Neural cell (in vitro differentiated cells): ENCODE measurements around the gene TRMU.

Source experiments
- EP300 ChIP-seq: fragments of 450-650 bp; conservative IDR thresholded peaks from 2 replicates; pipeline ENCODE4 v1.6.1; 2014; ENCODE audit warnings: antibody characterized with exemption, mild to moderate bottlenecking, moderate library complexity; ENCODE audit not compliant: poor library complexity, severe bottlenecking
- EZH2 ChIP-seq: fragments of 200-600, 300-800 bp; shearing (Covaris generic), sonication (generic); IDR thresholded peaks from 2 replicates; pipeline ENCODE4 v1.6.1; 2014; ENCODE audit warnings: antibody characterized with exemption, low read length, borderline replicate concordance, mild to moderate bottlenecking; ENCODE audit not compliant: insufficient read depth, poor library complexity, severe bottlenecking
- MXI1 ChIP-seq: fragments of 450-650 bp; conservative IDR thresholded peaks from 2 replicates; pipeline ENCODE4 v1.6.1; 2014; ENCODE audit warnings: antibody characterized with exemption, mild to moderate bottlenecking; ENCODE audit not compliant: poor library complexity, severe bottlenecking
- POLR2AphosphoS5 ChIP-seq: IDR thresholded peaks from 2 replicates; pipeline ENCODE4 v1.6.1; 2012
- RAD21 ChIP-seq: fragments of 450-650 bp; conservative IDR thresholded peaks from 2 replicates; pipeline ENCODE4 v1.6.1; 2014; ENCODE audit warnings: antibody characterized with exemption, mild to moderate bottlenecking, moderate library complexity
- TAF1 ChIP-seq: IDR thresholded peaks from 2 replicates; pipeline ENCODE4 v1.6.1; 2012; ENCODE audit warnings: low read depth
- TF ChIP-seq, protein P1 (sequence below): IDR thresholded peaks from 2 replicates; pipeline ENCODE4 v1.6.1; 2012; ENCODE audit warnings: borderline replicate concordance
- TF ChIP-seq, protein P2 (sequence below): fragments of 450-650 bp; IDR thresholded peaks from 2 replicates; pipeline ENCODE4 v1.5.1; 2014; ENCODE audit warnings: antibody characterized with exemption, mild to moderate bottlenecking, moderate library complexity; ENCODE audit not compliant: poor library complexity, severe bottlenecking

GRCh38 chr22:46353483-46354105, 18.1 kb downstream of the TRMU start:
- TF ChIP-seq, protein P1, sequence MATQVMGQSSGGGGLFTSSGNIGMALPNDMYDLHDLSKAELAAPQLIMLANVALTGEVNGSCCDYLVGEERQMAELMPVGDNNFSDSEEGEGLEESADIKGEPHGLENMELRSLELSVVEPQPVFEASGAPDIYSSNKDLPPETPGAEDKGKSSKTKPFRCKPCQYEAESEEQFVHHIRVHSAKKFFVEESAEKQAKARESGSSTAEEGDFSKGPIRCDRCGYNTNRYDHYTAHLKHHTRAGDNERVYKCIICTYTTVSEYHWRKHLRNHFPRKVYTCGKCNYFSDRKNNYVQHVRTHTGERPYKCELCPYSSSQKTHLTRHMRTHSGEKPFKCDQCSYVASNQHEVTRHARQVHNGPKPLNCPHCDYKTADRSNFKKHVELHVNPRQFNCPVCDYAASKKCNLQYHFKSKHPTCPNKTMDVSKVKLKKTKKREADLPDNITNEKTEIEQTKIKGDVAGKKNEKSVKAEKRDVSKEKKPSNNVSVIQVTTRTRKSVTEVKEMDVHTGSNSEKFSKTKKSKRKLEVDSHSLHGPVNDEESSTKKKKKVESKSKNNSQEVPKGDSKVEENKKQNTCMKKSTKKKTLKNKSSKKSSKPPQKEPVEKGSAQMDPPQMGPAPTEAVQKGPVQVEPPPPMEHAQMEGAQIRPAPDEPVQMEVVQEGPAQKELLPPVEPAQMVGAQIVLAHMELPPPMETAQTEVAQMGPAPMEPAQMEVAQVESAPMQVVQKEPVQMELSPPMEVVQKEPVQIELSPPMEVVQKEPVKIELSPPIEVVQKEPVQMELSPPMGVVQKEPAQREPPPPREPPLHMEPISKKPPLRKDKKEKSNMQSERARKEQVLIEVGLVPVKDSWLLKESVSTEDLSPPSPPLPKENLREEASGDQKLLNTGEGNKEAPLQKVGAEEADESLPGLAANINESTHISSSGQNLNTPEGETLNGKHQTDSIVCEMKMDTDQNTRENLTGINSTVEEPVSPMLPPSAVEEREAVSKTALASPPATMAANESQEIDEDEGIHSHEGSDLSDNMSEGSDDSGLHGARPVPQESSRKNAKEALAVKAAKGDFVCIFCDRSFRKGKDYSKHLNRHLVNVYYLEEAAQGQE: no peak
- TF ChIP-seq, protein P2, sequence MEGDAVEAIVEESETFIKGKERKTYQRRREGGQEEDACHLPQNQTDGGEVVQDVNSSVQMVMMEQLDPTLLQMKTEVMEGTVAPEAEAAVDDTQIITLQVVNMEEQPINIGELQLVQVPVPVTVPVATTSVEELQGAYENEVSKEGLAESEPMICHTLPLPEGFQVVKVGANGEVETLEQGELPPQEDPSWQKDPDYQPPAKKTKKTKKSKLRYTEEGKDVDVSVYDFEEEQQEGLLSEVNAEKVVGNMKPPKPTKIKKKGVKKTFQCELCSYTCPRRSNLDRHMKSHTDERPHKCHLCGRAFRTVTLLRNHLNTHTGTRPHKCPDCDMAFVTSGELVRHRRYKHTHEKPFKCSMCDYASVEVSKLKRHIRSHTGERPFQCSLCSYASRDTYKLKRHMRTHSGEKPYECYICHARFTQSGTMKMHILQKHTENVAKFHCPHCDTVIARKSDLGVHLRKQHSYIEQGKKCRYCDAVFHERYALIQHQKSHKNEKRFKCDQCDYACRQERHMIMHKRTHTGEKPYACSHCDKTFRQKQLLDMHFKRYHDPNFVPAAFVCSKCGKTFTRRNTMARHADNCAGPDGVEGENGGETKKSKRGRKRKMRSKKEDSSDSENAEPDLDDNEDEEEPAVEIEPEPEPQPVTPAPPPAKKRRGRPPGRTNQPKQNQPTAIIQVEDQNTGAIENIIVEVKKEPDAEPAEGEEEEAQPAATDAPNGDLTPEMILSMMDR: no peak
- TF ChIP-seq POLR2AphosphoS5 (no peak), EP300 (no peak), TAF1 (no peak), EZH2 (no peak), RAD21 (no peak), MXI1 (no peak)
